HG03175 (cell line): ENCODE results near the gene NUDT19.
"Not testable (repeated sequence)": the region's sequence is repeated elsewhere in the genome, so short reads cannot be mapped to it uniquely, and the experiment has no call there.

Source experiments
- ATAC-seq: cut with Tn5 transposase; IDR thresholded peaks from one replicate; pipeline ENCODE4 v1.9.1; 2021; ENCODE audit warnings: mild to moderate bottlenecking, moderate library complexity; ENCODE audit not compliant: unreplicated experiment

NUDT19 gene

DNA sequence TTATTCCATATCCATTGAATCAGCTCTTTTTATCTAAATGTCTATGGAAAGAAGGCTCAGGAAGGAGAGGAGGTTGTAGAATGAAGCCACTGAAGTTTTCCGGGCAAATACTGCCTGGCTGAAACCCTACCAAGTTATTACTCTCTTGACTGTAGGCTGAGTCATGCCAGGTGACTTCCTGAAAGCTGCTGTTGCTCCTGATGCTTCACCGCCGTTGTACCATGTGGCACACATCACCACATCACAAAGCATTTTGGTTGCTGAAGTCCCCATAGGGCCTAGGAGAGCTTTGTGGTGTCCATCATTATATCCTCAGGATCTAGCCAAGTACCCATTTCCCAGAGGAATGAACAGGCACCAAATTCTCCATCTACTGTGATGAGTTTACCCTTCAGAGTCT, 16.8 kb downstream of the NUDT19 start:
- no peak for ATAC-seq

DNA sequence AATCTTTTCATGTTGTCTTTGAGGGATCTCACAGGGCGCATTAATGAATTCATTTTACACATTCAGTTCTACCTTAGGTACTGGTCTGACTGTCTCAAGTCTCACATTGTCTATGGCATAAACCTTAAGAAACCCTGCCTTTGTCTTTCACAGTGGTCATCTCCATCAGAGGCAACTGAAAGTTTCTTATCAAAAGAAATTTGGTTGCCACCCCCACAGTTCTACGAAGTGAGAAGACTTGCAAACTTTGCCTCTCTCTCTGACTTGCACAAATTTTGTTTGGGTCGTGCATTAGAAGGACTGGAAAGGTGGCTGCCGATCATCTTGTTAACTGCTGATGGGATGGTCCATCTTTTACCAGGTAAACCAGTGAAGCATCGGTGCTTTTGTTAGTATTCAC, 17.4 kb downstream of the NUDT19 start:
- ATAC-seq = no peak

GRCh38 chr19:32711747-32712146, 20.1 kb downstream of the NUDT19 start:
- ATAC-seq = no peak

DNA sequence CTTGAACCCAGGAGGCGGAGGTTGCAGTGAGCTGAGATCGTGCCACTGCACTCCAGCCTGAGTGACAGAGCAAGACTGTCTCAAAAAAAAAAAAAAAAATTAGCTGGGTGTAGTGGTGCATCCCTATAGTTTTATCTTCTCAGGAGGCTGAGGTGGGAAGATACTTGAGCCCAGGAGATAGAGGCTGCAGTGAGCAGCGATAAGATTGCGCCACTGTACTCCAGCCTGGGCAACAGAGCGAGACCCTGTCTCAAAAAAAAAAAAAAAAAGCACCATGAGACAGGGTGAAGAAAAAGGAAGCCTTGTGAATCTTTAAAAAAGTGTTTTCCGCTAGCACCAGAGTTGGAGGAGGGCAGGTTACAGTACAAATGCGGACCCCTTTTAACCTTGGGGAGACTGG, 24.6 kb downstream of the NUDT19 start:
- ATAC-seq = not testable (repeated sequence)

GRCh38 chr19:32717496-32717895, 25.9 kb downstream of the NUDT19 start:
- ATAC-seq = no peak

DNA sequence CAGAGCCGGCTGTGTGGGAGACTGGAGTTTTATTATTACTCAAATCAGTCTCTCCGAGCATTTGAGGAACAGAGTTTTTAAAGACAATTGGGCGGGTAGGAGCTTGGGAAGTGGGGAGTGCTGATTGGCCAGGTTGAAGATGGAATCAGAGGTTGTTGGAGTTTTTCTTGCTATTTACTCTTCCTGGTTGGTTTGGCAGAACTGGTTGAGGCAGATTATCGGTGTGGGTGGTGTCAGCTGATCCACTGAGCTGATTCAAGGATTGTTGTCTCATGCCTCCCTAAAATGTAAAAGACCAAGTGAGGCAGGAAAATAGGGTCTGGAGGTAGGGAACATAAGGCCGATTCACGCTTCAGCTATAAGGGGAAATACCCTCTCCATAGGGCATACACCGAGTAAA, 26.7 kb downstream of the NUDT19 start:
- no peak for ATAC-seq

DNA sequence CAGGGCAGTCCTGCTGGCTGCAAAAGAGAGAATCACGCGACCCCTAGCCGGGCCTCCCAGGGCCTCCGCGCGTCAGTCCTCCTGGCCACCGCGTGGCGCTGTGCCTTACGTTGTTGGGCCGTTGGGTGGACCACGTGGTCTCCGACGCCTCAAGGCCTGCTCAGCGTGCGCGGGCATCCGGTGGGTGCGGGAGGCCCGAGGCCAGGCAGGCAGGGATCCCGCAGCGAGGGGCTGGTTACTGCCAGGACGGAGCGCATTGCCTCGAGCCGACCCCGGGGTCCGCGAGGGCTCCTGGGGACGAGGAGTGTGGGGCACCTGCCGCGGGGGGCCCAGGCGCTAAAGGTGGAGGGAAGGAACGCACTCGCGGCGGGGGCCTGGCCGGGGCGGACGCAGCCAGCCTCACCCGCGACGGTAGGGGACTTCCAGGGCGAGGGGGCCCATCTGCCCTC, 28.0 kb downstream of the NUDT19 start, which contains the start of gene TDRD12:
TDRD12 (plus strand) TSS at position 157 of the 449 bp plus-strand sequence. CDS start 306 bp downstream, outside the sequence.
- no peak for ATAC-seq

GRCh38 chr19:32720216-32720935, 28.8 kb downstream of the NUDT19 start:
- no peak for ATAC-seq

GRCh38 chr19:32720936-32721250, 29.3 kb downstream of the NUDT19 start:
- no peak for ATAC-seq

DNA sequence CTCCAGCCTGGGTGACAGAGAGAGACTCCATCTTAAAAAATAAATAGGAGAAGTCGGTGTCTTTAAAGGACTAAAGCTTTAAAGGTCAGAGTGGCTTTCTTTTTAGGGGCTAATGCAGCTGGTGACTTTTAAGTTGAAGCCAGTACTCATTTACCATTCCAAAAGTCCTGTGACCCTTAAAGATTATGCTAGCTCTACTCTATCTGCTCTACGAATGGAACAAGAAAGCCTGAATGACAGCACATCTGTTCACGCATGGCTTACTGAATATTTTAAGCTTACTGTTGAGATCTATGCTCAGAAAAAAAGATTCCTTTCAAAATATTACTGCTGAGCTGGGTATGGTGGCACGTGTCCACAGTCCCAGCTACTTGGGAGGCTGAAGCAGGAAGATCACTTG, 44.3 kb downstream of the NUDT19 start:
- ATAC-seq = no peak

- no peak for ATAC-seq
These were observed 51.4 kb downstream of the NUDT19 start for GRCh38 chr19:32743021-32743420.

GRCh38 chr19:32743447-32743846, 51.8 kb downstream of the NUDT19 start:
- ATAC-seq = no peak

DNA sequence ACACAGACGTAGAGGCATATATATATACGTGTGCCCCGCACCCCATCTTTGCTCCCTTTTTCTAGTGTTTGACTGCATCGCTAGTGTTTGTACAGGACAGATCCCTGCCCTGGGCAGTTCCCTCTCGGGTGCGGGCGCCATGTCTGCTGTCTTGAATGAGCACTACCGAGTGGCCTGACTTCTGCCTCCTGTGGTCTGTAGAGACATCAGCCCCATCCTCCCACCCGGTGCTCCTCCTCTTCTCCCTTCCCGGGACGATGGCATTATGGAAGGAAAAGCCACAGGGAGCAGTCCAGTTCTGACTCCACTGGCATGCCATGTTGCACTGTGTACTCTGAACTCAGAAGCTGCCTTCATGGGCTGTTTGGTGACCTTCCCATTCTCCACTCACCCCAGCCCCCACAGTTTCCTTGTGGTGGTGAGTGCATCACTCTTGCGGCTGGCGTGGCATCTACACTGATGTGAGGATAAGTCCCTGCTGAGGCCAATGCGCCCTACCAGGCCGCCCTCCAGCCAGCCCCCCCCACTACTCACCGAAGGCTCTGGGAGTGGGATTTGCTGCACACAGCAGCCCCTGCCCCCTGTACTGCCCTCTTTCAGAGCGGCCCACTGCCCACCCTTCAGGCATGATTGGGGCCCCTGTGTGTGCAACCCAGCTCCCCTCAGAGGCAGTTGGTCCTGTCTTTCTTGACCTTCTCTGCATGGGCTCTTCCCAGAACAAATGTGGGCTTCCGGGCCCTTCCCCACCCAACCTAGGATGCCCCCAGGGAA, 53.1 kb downstream of the NUDT19 start:
- ATAC-seq = no peak

DNA sequence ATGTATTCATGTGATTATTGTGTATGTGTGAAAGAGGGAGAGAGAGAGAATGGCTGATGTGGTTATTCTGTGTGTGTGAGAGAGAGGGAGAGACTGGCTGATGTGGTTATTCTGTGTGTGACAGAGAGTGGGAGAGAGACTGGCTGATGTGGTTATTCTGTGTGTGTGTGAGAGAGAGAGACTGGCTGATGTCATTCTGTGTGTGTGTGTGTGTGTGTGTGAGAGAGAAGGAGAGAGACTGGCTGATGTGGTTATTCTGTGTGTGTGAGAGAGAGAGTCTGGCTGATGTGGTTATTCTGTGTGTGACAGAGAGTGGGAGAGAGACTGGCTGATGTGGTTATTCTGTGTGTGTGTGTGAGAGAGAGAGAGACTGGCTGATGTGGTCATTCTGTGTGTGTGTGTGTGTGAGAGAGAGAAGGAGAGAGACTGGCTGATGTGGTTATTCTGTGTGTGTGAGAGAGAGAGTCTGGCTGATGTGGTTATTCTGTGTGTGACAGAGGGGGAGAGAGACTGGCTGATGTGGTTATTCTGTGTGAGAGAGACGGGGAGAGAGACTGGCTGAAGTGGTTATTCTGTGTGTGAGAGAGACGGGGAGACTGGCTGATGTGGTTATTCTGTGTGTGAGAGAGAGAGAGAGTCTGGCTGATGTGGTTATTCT, 54.1 kb downstream of the NUDT19 start:
- ATAC-seq = not testable (repeated sequence)

- ATAC-seq = not testable (repeated sequence)
These were observed 55.1 kb downstream of the NUDT19 start for GRCh38 chr19:32746631-32747196.

DNA sequence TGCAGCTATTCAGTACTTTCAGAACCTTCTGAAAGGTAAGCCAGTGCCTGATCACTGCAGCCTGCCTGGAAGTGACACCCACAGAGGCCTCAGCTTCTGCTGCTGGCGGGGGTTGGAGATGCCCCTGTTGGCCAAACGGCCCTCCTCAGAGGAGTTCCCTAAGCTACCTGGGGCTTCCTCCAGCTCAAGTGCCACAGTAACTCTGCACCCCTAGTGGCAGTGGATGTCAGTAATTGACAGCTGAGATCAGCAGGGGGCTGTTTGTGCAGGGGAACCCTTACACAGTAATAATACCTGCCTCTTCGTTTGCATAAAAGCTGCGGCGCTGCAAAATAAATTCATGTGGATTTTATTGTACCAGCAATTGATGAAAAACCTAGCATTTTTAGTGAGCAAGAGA, 56.9 kb downstream of the NUDT19 start:
- no peak for ATAC-seq

DNA sequence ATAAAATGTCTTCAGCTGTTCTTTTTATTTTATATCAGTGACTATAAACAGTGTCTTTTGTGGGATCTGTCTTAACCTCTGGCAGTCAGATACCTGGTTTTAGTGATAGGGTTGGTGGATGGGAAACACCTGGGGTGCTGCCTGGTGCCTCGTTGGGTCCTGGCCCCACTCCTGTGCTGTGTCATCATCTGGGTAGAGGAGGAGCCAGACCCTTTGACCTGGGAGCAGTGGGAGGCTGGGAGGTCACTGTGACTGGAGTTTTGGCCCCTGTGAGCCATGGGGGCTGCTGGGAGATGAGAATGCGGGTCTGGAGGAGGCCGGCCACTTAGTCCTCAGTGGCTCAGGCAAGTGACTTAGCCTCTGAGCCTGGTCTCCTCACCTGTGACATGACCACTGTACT, 57.3 kb downstream of the NUDT19 start:
- no peak for ATAC-seq

DNA sequence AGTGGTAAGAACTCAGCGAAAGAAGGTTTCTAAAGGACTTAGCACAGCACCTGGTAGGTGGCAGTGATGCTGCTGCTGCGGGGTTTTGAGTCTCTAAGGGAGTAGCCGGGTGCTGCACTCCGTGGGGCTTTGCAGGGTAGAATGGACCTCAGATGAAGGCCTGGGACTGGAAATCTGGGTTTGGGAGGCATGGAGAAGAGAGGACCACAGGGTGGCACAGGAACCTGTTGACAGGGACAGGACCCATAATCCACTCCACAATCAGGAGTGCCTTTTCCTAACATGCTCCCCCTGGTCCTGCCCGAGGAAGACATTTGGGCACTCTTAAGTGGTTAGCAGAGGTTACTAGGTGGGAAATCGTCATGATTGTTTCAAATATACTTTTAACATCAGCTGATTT, 57.7 kb downstream of the NUDT19 start:
- no peak for ATAC-seq

DNA sequence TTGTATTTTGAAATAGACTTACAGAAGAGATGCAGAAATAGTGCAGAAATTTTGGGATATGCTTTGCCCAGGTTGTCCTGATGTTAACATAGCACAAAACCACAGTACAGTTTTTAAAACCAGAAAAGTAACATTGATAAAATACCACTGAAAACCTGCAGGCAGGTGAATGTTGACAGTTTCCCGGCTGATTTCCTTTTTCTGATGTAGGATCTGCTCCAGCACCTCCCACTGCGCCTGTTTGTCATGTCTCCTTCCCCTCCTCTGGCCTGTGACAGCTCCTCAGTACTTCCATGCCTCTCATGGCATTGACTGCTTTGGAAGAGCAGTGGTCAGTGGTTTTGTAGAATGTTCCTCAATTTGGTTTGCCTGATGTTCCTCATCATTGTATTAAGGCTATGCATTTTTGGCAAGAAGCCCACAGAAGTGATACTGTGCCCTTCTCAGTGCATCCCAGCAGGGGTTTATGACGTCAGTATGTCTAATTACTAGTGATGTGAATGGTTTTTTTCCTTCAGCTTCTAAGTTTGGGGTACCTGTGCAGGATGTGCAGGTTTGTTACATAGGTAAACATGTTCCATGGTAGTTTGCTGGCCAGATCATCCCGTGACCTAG, 58.9 kb downstream of the NUDT19 start:
- no peak for ATAC-seq

DNA sequence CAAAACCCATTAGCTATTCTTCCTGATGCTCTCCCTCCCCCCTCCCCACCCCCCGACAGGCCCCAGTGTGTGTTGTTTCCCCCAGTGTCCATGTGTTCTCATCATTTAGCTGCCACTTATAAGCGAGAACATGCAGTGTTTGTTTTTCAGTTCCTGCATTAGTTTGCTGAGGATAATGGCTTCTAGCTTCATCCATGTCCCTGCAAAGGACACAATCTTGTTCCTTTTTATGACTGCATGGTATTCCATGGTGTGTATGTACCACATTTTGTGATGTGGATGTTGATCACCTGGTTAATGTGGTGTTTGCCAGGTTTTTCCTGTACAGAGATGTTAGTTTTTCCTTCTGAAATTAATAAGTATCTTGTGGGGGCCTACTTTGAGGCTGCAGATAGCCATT, 59.4 kb downstream of the NUDT19 start:
- no peak for ATAC-seq

- no peak for ATAC-seq
These were observed 65.6 kb downstream of the NUDT19 start for GRCh38 chr19:32757189-32757588.
